WERI-Rb-1 (cell line): ENCODE results near the gene GARNL3.

Experiments used
- DNase-seq: peaks from one replicate; pipeline ENCODE4 v3.0.0-alpha.2; 2020
- H3K27ac ChIP-seq: fragments of 250-450 bp; sonication (Bioruptor Pico); 2 replicates; pipeline ENCODE4 v1.5.1; 2020; ENCODE audit warnings: mild to moderate bottlenecking, moderate library complexity
- H3K27me3 ChIP-seq: fragments of 250-450 bp; sonication (Bioruptor Pico); 2 replicates; pipeline ENCODE4 v1.5.1; 2021; ENCODE audit warnings: mild to moderate bottlenecking, low read depth, moderate library complexity; ENCODE audit not compliant: insufficient read depth, severe bottlenecking
- H3K36me3 ChIP-seq: fragments of 250-450 bp; sonication (Bioruptor Pico); 2 replicates; pipeline ENCODE4 v1.5.1; 2020; ENCODE audit warnings: mild to moderate bottlenecking, moderate library complexity
- H3K4me3 ChIP-seq: 2 replicates; pipeline ENCODE4 v1.5.1; 2011; ENCODE audit warnings: low read depth, mild to moderate bottlenecking, control low read depth, low read length
- H3K9me3 ChIP-seq: fragments of 250-450 bp; sonication (Bioruptor Pico); 2 replicates; pipeline ENCODE4 v1.5.1; 2021; ENCODE audit warnings: mild to moderate bottlenecking, moderate library complexity; ENCODE audit not compliant: severe bottlenecking
- TF ChIP-seq, protein P1 (sequence below): IDR thresholded peaks from 2 replicates; pipeline ENCODE4 v1.5.1; 2011; ENCODE audit warnings: low read depth, mild to moderate bottlenecking, control low read depth, inconsistent platforms, low read length

The GARNL3 gene, protein sequence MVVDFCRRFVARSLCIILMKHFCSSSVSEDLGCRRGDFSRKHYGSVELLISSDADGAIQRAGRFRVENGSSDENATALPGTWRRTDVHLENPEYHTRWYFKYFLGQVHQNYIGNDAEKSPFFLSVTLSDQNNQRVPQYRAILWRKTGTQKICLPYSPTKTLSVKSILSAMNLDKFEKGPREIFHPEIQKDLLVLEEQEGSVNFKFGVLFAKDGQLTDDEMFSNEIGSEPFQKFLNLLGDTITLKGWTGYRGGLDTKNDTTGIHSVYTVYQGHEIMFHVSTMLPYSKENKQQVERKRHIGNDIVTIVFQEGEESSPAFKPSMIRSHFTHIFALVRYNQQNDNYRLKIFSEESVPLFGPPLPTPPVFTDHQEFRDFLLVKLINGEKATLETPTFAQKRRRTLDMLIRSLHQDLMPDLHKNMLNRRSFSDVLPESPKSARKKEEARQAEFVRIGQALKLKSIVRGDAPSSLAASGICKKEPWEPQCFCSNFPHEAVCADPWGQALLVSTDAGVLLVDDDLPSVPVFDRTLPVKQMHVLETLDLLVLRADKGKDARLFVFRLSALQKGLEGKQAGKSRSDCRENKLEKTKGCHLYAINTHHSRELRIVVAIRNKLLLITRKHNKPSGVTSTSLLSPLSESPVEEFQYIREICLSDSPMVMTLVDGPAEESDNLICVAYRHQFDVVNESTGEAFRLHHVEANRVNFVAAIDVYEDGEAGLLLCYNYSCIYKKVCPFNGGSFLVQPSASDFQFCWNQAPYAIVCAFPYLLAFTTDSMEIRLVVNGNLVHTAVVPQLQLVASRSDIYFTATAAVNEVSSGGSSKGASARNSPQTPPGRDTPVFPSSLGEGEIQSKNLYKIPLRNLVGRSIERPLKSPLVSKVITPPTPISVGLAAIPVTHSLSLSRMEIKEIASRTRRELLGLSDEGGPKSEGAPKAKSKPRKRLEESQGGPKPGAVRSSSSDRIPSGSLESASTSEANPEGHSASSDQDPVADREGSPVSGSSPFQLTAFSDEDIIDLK

DNA sequence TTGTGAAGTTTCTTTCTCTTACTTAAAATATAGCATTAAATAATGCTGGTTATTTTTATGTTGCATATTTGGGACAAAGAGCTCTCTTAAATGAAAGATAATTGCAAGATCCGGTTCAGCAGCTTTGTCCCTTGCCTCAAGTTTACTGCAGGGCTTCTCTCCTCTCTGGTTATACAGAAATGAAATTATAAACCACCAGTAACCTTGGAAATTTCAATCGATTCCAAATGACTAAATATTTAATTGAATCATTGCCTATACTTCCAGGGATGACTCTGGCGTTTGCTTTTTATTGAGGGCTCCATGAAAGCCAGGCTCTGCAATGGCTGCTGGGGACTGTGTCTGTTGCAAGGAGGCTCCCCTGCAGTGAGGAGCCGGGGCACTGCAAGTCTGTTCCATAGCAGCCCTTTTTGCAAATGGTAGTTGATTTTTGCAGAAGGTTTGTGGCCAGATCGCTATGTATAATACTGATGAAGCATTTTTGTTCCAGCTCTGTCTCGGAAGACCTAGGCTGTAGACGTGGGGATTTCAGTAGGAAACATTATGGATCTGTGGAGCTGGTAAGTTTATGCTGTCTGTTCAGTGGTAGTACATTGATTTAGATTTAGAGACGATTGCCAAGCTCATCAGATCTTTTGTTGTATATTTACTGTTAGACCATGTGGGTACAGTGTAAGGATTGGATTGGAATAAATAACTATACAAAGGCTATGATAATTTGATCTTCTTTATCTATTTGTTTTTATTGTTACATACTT lies at the start of gene GARNL3:
Gene GARNL3 (plus strand): TSS at position 313 of the 758 bp plus-strand sequence. CDS start 104 bp downstream, at position 417.
- H3K27ac ChIP-seq, result no peak within 1 kb of the TSS
- TF ChIP-seq, protein P1, sequence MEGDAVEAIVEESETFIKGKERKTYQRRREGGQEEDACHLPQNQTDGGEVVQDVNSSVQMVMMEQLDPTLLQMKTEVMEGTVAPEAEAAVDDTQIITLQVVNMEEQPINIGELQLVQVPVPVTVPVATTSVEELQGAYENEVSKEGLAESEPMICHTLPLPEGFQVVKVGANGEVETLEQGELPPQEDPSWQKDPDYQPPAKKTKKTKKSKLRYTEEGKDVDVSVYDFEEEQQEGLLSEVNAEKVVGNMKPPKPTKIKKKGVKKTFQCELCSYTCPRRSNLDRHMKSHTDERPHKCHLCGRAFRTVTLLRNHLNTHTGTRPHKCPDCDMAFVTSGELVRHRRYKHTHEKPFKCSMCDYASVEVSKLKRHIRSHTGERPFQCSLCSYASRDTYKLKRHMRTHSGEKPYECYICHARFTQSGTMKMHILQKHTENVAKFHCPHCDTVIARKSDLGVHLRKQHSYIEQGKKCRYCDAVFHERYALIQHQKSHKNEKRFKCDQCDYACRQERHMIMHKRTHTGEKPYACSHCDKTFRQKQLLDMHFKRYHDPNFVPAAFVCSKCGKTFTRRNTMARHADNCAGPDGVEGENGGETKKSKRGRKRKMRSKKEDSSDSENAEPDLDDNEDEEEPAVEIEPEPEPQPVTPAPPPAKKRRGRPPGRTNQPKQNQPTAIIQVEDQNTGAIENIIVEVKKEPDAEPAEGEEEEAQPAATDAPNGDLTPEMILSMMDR, result no peak
- no peaks in the 10 kb centered on the region for H3K9me3 ChIP-seq
- no peaks in the 10 kb centered on the region for H3K27me3 ChIP-seq
- no peak for DNase-seq
- peaks cover 37% of the 10 kb centered on the region for H3K36me3 ChIP-seq
- no peak within 1 kb of the TSS for H3K4me3 ChIP-seq

DNA sequence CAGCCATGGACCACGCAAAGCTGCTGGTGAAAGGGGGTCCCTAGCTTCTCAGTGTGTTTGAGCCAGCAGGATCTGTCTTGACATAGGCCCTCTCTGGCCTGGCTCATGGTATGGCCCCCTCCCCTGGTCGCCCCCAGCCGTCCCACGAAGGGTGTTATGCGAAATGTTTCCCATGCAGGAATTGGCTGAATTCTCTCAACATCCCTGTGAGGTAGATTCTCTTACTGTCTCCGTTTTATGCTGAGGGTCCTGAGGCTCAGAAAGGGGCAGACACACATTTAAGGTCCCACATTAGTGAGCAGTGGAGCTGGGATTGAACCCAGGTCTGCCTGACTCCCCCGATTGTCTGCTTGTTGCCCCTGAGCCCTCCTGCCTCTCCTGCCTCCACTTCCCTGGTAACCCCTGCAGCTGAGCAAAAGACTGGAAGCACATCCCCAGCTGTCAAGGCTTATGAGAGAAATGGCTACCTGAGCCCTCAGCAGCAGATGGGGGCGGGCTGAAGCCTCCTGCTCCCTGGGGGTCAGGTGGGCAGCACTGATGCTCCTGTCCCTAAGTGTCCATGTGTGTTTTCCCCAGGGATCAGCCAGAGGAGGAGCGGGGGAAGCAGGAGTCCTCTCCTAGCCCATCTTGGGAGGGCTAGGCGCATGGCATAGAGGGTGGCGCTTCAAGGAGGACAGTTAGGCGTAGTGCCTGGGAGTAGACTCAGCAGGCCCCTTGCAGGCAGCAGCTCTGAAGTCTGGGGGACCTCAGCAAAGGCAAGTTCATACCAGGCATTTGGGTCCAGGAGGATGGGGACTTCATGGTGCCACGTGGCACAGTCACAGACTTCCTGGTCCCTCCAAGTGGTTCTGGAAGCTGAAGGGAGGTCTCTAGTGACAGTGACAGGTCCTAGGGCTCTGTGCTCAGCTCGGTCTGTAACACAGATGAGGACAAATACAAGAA lies 49.0 kb upstream of the GARNL3 start:
- TF ChIP-seq, protein P1, result no peak

DNA sequence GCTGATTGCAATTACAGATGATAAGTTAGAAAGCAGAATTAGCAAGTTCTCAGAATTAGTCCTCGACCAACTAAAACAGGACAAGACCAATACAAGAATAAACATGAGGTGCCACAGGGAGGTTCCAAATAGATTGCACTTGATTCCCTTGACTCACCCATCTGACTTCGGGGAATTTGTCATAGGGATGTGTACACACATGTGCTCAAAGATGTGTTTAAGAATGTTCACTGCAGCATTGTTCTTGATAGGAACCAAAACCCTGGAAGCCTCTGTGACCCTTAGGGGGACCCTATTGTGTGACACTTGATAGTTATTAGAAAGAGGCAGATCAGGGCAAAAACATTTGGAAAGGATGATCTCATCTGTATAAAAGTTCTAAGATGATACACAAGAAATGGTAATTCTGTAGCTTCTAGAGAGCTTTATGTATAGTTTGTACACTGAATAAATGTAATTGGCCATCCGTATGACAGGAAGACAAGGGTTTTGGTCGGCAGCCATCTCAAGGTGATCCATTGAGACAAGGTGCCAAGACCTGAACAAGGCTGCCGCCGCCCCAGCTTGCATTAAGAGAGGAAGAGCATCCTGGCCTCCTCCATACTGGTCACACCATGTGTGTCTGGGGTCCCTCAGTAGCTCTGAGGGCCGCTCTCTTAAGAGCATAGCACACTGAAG lies 48.2 kb upstream of the GARNL3 start:
- DNase-seq, result no peak
- TF ChIP-seq, protein P1, result no peak
- Histone ChIP-seq H3K9me3 (no peaks in the 10 kb centered on the region), H3K27me3 (no peaks in the 10 kb centered on the region), H3K27ac (no peak overlapping the region), H3K4me3 (no peak overlapping the region), H3K36me3 (no peaks in the 10 kb centered on the region; the same call in 1 of the 2 replicates)

More for the DNA sequence above, 49.0 kb upstream of the GARNL3 start:
- Histone ChIP-seq H3K27ac (peak overlapping the region; percentile 13; the same call in 1 of the 2 replicates), H3K36me3 (no peaks in the 10 kb centered on the region; the same call in 1 of the 2 replicates), H3K4me3 (no peak overlapping the region), H3K9me3 (no peaks in the 10 kb centered on the region), H3K27me3 (no peaks in the 10 kb centered on the region)
- no peak for DNase-seq

DNA sequence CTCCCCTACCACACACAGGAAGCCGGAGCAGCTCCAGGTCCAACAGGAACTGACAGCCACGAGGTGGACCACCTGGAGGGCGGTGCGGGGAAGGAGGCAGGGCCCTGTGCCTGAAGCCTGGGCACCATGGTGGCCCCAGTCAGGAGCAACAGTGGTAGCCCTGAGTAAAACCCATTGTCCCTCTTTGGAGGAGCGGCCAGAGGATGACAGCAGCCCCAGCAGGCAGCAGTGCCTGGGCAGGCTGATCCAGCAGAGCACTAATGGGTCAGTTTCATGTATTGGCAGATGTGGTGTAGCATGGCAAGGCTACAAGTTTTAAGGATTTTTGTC lies 47.7 kb upstream of the GARNL3 start:
- TF ChIP-seq, protein P1, result no peak
- Histone ChIP-seq H3K27ac (no peak overlapping the region), H3K27me3 (no peaks in the 10 kb centered on the region), H3K36me3 (no peaks in the 10 kb centered on the region; the same call in 1 of the 2 replicates), H3K4me3 (no peak overlapping the region), H3K9me3 (no peaks in the 10 kb centered on the region)
- DNase-seq, result no peak
